Mammary epithelial cell (primary cell): ENCODE data around the gene FOLR2.

Experiments
- EZH2 ChIP-seq: IDR thresholded peaks from 2 replicates; pipeline ENCODE4 v1.6.1; 2012; ENCODE audit warnings: low read length, inconsistent platforms, borderline replicate concordance
- TF ChIP-seq, protein P1 (sequence below), 2 donors: IDR thresholded peaks in 1 of 2; conservative IDR thresholded peaks in 1 of 2; 2 replicates each; pipeline ENCODE4 v1.5.1; 2011 to 2012; ENCODE audit warnings: inconsistent platforms in 2 of 2, low read length in 2 of 2, mild to moderate bottlenecking in 2 of 2, control low read depth in 1 of 2, low read depth in 1 of 2; ENCODE audit not compliant: insufficient read depth in 1 of 2; ENCODE audit errors: extremely low read depth in 1 of 2

DNA sequence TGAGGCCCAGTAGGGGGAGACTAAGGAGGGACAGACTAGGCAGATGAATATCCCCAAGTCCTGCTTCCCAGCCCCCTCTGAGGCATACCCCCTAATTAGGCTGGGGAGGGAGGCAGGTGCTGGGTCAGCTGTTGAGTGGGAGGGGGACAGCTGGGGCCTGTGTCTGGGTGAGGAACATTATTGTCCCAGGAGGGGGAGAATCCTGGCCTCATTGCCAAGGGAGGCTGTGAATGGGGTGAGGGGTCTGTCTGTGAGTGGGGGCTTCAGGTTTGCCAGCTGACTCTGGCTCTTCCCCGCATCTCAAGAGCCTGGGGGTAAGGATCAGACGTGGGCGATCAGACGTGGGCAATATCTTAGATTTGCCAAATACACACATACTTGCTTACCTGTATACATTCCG, 10.1 kb downstream of the FOLR2 start:
- TF ChIP-seq, protein P1, sequence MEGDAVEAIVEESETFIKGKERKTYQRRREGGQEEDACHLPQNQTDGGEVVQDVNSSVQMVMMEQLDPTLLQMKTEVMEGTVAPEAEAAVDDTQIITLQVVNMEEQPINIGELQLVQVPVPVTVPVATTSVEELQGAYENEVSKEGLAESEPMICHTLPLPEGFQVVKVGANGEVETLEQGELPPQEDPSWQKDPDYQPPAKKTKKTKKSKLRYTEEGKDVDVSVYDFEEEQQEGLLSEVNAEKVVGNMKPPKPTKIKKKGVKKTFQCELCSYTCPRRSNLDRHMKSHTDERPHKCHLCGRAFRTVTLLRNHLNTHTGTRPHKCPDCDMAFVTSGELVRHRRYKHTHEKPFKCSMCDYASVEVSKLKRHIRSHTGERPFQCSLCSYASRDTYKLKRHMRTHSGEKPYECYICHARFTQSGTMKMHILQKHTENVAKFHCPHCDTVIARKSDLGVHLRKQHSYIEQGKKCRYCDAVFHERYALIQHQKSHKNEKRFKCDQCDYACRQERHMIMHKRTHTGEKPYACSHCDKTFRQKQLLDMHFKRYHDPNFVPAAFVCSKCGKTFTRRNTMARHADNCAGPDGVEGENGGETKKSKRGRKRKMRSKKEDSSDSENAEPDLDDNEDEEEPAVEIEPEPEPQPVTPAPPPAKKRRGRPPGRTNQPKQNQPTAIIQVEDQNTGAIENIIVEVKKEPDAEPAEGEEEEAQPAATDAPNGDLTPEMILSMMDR (conservative IDR thresholded peaks at IDR 0.05 in 1 of 2, IDR thresholded peaks at IDR 0.05 in 1 of 2; ENCODE audit: extremely low read depth in 1 of 2, insufficient read depth in 1 of 2, low read depth in 1 of 2, low read length in 2 of 2), result no peak
- no peak for TF ChIP-seq EZH2
